ENCODE measurements around the gene HOXB1.

DNA sequence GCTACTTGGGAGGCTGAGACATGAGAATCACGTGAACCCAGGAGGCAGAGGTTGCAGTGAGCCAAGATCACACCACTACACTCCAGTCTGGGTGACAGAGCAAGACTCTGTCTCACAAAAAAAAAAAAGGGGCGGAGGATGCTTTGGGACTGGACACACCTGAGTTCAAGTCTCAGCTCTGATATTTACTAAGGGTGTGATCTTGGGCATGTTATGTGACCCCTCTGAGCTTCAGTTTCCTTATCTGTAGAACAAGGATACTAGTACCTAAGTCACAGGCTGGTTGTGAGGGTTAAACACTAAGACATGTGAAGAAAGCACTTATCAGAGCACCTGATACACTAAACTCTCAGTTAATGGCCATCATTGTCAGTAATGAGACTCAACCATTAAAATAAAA lies 25.9 kb downstream of the HOXB1 start:
- TF ChIP-seq SP1 (IDR thresholded peaks at IDR 0.05) (no peak), RAD21 (IDR thresholded peaks at IDR 0.05) (no peak), TAF1 (conservative IDR thresholded peaks at IDR 0.05) (no peak), FOXA1 (IDR thresholded peaks at IDR 0.05) (no peak)
- TF ChIP-seq, protein P1, sequence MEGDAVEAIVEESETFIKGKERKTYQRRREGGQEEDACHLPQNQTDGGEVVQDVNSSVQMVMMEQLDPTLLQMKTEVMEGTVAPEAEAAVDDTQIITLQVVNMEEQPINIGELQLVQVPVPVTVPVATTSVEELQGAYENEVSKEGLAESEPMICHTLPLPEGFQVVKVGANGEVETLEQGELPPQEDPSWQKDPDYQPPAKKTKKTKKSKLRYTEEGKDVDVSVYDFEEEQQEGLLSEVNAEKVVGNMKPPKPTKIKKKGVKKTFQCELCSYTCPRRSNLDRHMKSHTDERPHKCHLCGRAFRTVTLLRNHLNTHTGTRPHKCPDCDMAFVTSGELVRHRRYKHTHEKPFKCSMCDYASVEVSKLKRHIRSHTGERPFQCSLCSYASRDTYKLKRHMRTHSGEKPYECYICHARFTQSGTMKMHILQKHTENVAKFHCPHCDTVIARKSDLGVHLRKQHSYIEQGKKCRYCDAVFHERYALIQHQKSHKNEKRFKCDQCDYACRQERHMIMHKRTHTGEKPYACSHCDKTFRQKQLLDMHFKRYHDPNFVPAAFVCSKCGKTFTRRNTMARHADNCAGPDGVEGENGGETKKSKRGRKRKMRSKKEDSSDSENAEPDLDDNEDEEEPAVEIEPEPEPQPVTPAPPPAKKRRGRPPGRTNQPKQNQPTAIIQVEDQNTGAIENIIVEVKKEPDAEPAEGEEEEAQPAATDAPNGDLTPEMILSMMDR (IDR thresholded peaks at IDR 0.05; ENCODE audit: low read depth, low read length, missing input control): no peak
- TF ChIP-seq, protein P2, sequence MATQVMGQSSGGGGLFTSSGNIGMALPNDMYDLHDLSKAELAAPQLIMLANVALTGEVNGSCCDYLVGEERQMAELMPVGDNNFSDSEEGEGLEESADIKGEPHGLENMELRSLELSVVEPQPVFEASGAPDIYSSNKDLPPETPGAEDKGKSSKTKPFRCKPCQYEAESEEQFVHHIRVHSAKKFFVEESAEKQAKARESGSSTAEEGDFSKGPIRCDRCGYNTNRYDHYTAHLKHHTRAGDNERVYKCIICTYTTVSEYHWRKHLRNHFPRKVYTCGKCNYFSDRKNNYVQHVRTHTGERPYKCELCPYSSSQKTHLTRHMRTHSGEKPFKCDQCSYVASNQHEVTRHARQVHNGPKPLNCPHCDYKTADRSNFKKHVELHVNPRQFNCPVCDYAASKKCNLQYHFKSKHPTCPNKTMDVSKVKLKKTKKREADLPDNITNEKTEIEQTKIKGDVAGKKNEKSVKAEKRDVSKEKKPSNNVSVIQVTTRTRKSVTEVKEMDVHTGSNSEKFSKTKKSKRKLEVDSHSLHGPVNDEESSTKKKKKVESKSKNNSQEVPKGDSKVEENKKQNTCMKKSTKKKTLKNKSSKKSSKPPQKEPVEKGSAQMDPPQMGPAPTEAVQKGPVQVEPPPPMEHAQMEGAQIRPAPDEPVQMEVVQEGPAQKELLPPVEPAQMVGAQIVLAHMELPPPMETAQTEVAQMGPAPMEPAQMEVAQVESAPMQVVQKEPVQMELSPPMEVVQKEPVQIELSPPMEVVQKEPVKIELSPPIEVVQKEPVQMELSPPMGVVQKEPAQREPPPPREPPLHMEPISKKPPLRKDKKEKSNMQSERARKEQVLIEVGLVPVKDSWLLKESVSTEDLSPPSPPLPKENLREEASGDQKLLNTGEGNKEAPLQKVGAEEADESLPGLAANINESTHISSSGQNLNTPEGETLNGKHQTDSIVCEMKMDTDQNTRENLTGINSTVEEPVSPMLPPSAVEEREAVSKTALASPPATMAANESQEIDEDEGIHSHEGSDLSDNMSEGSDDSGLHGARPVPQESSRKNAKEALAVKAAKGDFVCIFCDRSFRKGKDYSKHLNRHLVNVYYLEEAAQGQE (IDR thresholded peaks at IDR 0.05): no peak
- TF ChIP-seq, protein P3, sequence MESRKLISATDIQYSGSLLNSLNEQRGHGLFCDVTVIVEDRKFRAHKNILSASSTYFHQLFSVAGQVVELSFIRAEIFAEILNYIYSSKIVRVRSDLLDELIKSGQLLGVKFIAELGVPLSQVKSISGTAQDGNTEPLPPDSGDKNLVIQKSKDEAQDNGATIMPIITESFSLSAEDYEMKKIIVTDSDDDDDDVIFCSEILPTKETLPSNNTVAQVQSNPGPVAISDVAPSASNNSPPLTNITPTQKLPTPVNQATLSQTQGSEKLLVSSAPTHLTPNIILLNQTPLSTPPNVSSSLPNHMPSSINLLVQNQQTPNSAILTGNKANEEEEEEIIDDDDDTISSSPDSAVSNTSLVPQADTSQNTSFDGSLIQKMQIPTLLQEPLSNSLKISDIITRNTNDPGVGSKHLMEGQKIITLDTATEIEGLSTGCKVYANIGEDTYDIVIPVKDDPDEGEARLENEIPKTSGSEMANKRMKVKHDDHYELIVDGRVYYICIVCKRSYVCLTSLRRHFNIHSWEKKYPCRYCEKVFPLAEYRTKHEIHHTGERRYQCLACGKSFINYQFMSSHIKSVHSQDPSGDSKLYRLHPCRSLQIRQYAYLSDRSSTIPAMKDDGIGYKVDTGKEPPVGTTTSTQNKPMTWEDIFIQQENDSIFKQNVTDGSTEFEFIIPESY (IDR thresholded peaks at IDR 0.05): no peak
